Measurements from ENCODE around the gene MAPT. TPM values are rescaled to one million over a fixed set of nuclear protein-coding genes. Genes with fewer than 3 reads are reported as not detected.

The MAPT gene
- total RNA-seq, 1 donor from 2014 or later, result 5.1 TPM

- Histone ChIP-seq H3K27ac (no peak overlapping the region), H3K4me3 (no peak overlapping the region), H3K36me3 (no peaks in the 10 kb centered on the region), H3K9me3 (no peaks in the 10 kb centered on the region), H3K4me1 (no peaks in the 10 kb centered on the region), H3K27me3 (no peaks in the 10 kb centered on the region)
- DNase-seq (no peak), ATAC-seq (no peak)
- no peak for TF ChIP-seq CTCF (IDR thresholded peaks at IDR 0.05)
- intact Hi-C loops (cut with DNase I), result no loop called here
Measured at GRCh38 chr17:45914047-45914717, 19.8 kb downstream of the MAPT start.

DNA sequence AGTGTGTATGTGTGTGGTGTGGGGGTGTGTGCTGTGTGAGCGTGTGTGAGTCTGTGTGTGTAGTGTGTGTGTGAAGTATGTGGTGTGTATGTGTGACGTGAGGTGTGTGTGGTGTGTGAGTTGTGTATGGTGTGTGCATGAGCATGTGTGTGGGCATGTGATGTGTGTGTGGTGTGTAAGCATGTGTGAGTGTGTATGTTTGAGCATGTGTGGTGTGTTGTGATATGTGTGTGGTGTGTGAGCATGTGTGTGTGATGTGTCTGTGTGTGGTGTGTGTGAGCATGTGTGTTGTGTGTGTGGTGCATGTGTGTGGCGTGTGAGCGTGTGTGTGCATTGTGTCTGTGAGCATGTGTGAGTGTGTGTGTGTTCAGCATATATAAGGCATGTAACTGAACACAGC, 20.9 kb downstream of the MAPT start:
- TF ChIP-seq CTCF (IDR thresholded peaks at IDR 0.05), result no peak
- ATAC-seq (peak; percentile 32), DNase-seq (no peak)
- Histone ChIP-seq H3K4me3 (no peak overlapping the region), H3K27me3 (no peaks in the 10 kb centered on the region), H3K36me3 (no peaks in the 10 kb centered on the region), H3K9me3 (no peaks in the 10 kb centered on the region), H3K4me1 (no peaks in the 10 kb centered on the region), H3K27ac (no peak overlapping the region)
- intact Hi-C loops (cut with DNase I), result no loop called here

DNA sequence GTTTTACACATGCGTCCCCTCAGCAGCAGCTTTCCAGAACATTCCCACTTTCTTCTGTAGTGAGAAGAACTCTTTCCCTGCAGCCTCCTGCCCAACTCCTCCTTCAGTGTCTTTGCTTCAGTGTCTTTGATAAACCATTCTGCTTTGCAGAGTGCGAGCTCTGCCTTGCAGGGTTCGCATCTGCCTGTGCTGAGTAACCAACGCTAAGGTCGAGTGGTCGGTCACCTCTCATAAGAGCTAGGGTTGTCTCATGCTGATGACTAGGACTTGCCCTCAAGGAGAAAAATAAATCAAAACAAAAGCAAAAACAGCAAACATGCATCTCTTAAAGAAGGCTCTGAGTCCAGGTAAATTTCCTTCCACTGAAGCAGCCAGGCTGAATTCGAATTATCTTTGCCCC, 22.7 kb downstream of the MAPT start:
- H3K9me3 ChIP-seq, result no peaks in the 10 kb centered on the region
- H3K27me3 ChIP-seq, result no peaks in the 10 kb centered on the region
- DNase-seq (no peak), ATAC-seq (no peak)
- no peak for TF ChIP-seq CTCF (IDR thresholded peaks at IDR 0.05)
- H3K4me3 ChIP-seq, result no peak overlapping the region
- intact Hi-C loops (cut with DNase I), result no loop called here
- no peak overlapping the region for H3K27ac ChIP-seq
- no peaks in the 10 kb centered on the region for H3K4me1 ChIP-seq
- H3K36me3 ChIP-seq, result no peaks in the 10 kb centered on the region

GRCh38 chr17:45918241-45918745, 23.9 kb downstream of the MAPT start:
- ATAC-seq, result no peak
- intact Hi-C loops (cut with DNase I), result no loop called here
- no peaks in the 10 kb centered on the region for H3K27me3 ChIP-seq
- H3K9me3 ChIP-seq, result no peaks in the 10 kb centered on the region
- no peaks in the 10 kb centered on the region for H3K36me3 ChIP-seq
- H3K4me3 ChIP-seq, result no peak overlapping the region
- no peak overlapping the region for H3K27ac ChIP-seq
- no peak for TF ChIP-seq CTCF (IDR thresholded peaks at IDR 0.05)
- DNase-seq, result no peak
- no peaks in the 10 kb centered on the region for H3K4me1 ChIP-seq

DNA sequence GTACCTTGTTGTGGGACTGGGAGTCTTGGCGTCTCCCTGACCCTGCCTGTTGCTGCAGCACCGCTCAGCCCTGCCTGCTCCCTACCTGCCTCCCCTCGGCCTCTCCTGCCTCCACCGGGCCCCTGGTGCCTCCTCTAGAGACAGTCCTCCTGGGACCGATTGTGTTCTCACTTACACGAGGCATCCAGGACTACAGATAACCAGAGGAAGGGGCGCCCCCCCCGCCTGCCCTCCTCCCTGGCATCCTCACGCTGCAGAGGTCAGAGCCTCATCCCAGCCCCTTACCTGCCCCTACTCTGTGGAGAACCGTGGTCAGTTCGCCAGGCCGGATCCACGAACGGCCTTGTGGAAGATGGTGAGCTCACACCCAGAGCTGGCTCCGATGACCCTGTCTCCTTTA, 24.8 kb downstream of the MAPT start:
- peaks cover 4% of the 10 kb centered on the region for H3K4me1 ChIP-seq
- intact Hi-C loops (cut with DNase I), result no loop called here
- ATAC-seq (no peak), DNase-seq (no peak)
- H3K9me3 ChIP-seq, result no peaks in the 10 kb centered on the region
- H3K27me3 ChIP-seq, result no peaks in the 10 kb centered on the region
- H3K27ac ChIP-seq, result no peak overlapping the region
- no peak for TF ChIP-seq CTCF (IDR thresholded peaks at IDR 0.05)
- H3K36me3 ChIP-seq, result no peaks in the 10 kb centered on the region
- H3K4me3 ChIP-seq, result no peak overlapping the region

GRCh38 chr17:45920083-45920482, 25.7 kb downstream of the MAPT start:
- ATAC-seq (no peak), DNase-seq (no peak)
- no peak overlapping the region for H3K4me3 ChIP-seq
- H3K36me3 ChIP-seq, result no peaks in the 10 kb centered on the region
- TF ChIP-seq CTCF (IDR thresholded peaks at IDR 0.05), result no peak
- H3K27ac ChIP-seq, result no peak overlapping the region
- intact Hi-C loops (cut with DNase I), result no loop called here
- no peaks in the 10 kb centered on the region for H3K27me3 ChIP-seq
- H3K4me1 ChIP-seq, result peaks cover 7% of the 10 kb centered on the region
- H3K9me3 ChIP-seq, result no peaks in the 10 kb centered on the region
